HepG2 (cell line): ENCODE results near the gene GNL1. TPM values are rescaled to one million over a fixed set of nuclear protein-coding genes. Genes with fewer than 3 reads are reported as not detected.

Experiments
- ATAC-seq: fragments of 200-7000 bp; cut with Tn5 transposase; 3 replicates; pipeline ENCODE4 v1.9.1; 2020; ENCODE audit warnings: mild to moderate bottlenecking, moderate library complexity
- BruUV-seq: library from RNA; stranded (reverse); fragments of 400-500 nt; replicated peaks from 2 replicates; lab custom pipeline; 2021; lab: Mats Ljungman, UMichigan
- CTCF ChIA-PET: fragments of 300-600 bp; formaldehyde crosslinking; extraction: SDS; loops from one replicate; lab custom pipeline; 2021; ENCODE audit warnings: low total read pairs, inconsistent platforms, low intra/inter-chr PET ratio; lab: Yijun Ruan, JAX
- POLR2A ChIA-PET: fragments of 350-600 bp; sonication (Branson Sonifier 250); formaldehyde crosslinking; loops from one replicate; lab custom pipeline; 2020; ENCODE audit warnings: antibody characterized with exemption, inconsistent platforms; lab: Yijun Ruan, JAX
- DNase-seq: peaks from one replicate; pipeline ENCODE4 v3.0.0-alpha.2; 2015; ENCODE audit warnings: low spot score
- FAIRE-seq: peaks from 3 replicates; lab custom pipeline; 2011; peaks lifted over from hg19 to GRCh38; lab: Jason Lieb, UNC
- H2AFZ ChIP-seq: one replicate; pipeline ENCODE4 v1.6.1; 2011; ENCODE audit warnings: low read length, inconsistent platforms
- H3K27ac ChIP-seq: fragments of 300-600 bp; 3 replicates; pipeline ENCODE4 v1.8.0; 2011; ENCODE audit warnings: mixed run types, mild to moderate bottlenecking, mixed read lengths, low read length, inconsistent platforms; ENCODE audit not compliant: insufficient read depth; ENCODE audit errors: extremely low read length
- H3K27me3 ChIP-seq, 2 experiments: fragments of 200-600 bp in 1 of 2; 2 replicates in 1 of 2; 3 replicates in 1 of 2; pipeline versions ENCODE4 v1.6.0 to v1.8.0; 2011; ENCODE audit warnings: low read length in 2 of 2, mild to moderate bottlenecking in 2 of 2, moderate library complexity in 2 of 2, inconsistent platforms in 1 of 2; ENCODE audit not compliant: insufficient read depth in 2 of 2, control insufficient read depth in 1 of 2
- H3K36me3 ChIP-seq, 2 experiments: fragments of 200-600 bp in 1 of 2; replicated peaks in 1 of 2; 2 replicates in 1 of 2; 3 replicates in 1 of 2; pipeline versions ENCODE4 v1.5.1 to v1.8.0; 2011; ENCODE audit warnings: low read length in 2 of 2, inconsistent platforms in 1 of 2; ENCODE audit not compliant: insufficient read depth in 2 of 2, control insufficient read depth in 1 of 2
- H3K4me1 ChIP-seq: 2 replicates; pipeline ENCODE4 v1.5.1; 2012; ENCODE audit warnings: low read length, inconsistent platforms; ENCODE audit not compliant: insufficient read depth
- H3K4me2 ChIP-seq: 2 replicates; pipeline ENCODE4 v1.6.0; 2011; ENCODE audit warnings: low read depth, low read length, inconsistent platforms
- H3K4me3 ChIP-seq, 3 experiments: fragments of 200-600 bp in 1 of 3; sonication (generic), shearing (Covaris generic) in 1 of 3; replicated peaks in 1 of 3; 2 replicates each; pipeline ENCODE4 v1.5.1; 2011 to 2016; ENCODE audit warnings: low read length in 3 of 3, inconsistent platforms in 2 of 3, low read depth in 2 of 3, mild to moderate bottlenecking in 2 of 3, control low read depth in 1 of 3, mixed read lengths in 1 of 3; ENCODE audit not compliant: insufficient read depth in 1 of 3
- H3K79me2 ChIP-seq: one replicate; pipeline ENCODE4 v1.6.1; 2011; ENCODE audit warnings: low read length, inconsistent platforms; ENCODE audit not compliant: insufficient read depth
- H3K9ac ChIP-seq: 2 replicates; pipeline ENCODE4 v1.6.0; 2011; ENCODE audit warnings: mild to moderate bottlenecking, low read depth, low read length, inconsistent platforms; ENCODE audit not compliant: insufficient read depth
- H3K9me3 ChIP-seq: 2 replicates; pipeline ENCODE4 v1.5.1; 2012; ENCODE audit warnings: mild to moderate bottlenecking, low read length
- H4K20me1 ChIP-seq: 2 replicates; pipeline ENCODE4 v1.6.0; 2011; ENCODE audit warnings: inconsistent platforms, mild to moderate bottlenecking, low read length, moderate library complexity; ENCODE audit not compliant: insufficient read depth
- FOXO1 ChIP-seq: sonication (generic); formaldehyde crosslinking; IDR thresholded peaks from 2 replicates; pipeline ENCODE4 v1.4.0; 2020; ENCODE audit warnings: missing genetic modification reagents
- JUND ChIP-seq: sonication (generic); formaldehyde crosslinking; IDR thresholded peaks from 2 replicates; pipeline ENCODE4 v1.8.0; 2022; ENCODE audit warnings: mild to moderate bottlenecking, missing genetic modification reagents
- KLF12 ChIP-seq: sonication (generic); formaldehyde crosslinking; IDR thresholded peaks from 2 replicates; pipeline ENCODE4 v1.4.0; 2020; ENCODE audit warnings: missing genetic modification reagents, borderline replicate concordance
- NR2F1 ChIP-seq, 2 experiments: fragments of 450-650 bp in 1 of 2; formaldehyde crosslinking in 1 of 2; IDR thresholded peaks; 2 replicates each; pipeline versions ENCODE4 v1.5.0 to v1.6.1; 2016 to 2020; ENCODE audit warnings: mild to moderate bottlenecking in 1 of 2, missing compliant biosample characterization in 1 of 2, missing genetic modification reagents in 1 of 2, moderate library complexity in 1 of 2
- RORA ChIP-seq: sonication (generic); formaldehyde crosslinking; IDR thresholded peaks from 2 replicates; pipeline ENCODE4 v1.5.0; 2020; ENCODE audit warnings: mild to moderate bottlenecking, missing genetic modification reagents, moderate library complexity
- SATB2 ChIP-seq: sonication (generic); formaldehyde crosslinking; IDR thresholded peaks from 2 replicates; pipeline ENCODE4 v1.5.0; 2020; ENCODE audit warnings: missing genetic modification reagents
- SIN3A ChIP-seq: IDR thresholded peaks from 2 replicates; pipeline ENCODE4 v1.6.1; 2011; ENCODE audit warnings: low read depth, mild to moderate bottlenecking, control low read depth, low read length, borderline replicate concordance
- YEATS2 ChIP-seq: sonication (generic); formaldehyde crosslinking; IDR thresholded peaks from 2 replicates; pipeline ENCODE4 v1.4.0; 2020; ENCODE audit warnings: missing genetic modification reagents, borderline replicate concordance
- ZFX ChIP-seq: sonication (generic); formaldehyde crosslinking; IDR thresholded peaks from 2 replicates; pipeline ENCODE4 v1.4.0; 2020; ENCODE audit warnings: mild to moderate bottlenecking, low read depth, missing genetic modification reagents, moderate library complexity
- ZNF619 ChIP-seq: sonication (generic); formaldehyde crosslinking; IDR thresholded peaks from 2 replicates; pipeline ENCODE4 v1.4.0; 2020; ENCODE audit warnings: mild to moderate bottlenecking, missing genetic modification reagents
- ZNF766 ChIP-seq: sonication (generic); formaldehyde crosslinking; IDR thresholded peaks from 2 replicates; pipeline ENCODE4 v1.5.0; 2020; ENCODE audit warnings: missing genetic modification reagents, borderline replicate concordance
- ZNF841 ChIP-seq: sonication (generic); formaldehyde crosslinking; IDR thresholded peaks from 2 replicates; pipeline ENCODE4 v1.8.1; 2023; ENCODE audit warnings: missing genetic modification reagents, borderline replicate concordance
- WGBS: methylation state at CpG from one replicate; pipeline ENCODE4 v1.1.6; 2017; ENCODE audit warnings: low lambda C conversion rate; 5-methylcytosine and 5-hydroxymethylcytosine counted together
- in situ Hi-C: cut with HindIII; loops from 2 replicates; pipeline ENCODE4 v1.10.0; 2017; ENCODE audit warnings: low pct_unique_long_range_greater_than_20kb; ENCODE audit not compliant: extremely low pct_ligation_motif_present
- intact Hi-C: fragments of 100-400 bp; cut with micrococcal nuclease; formaldehyde crosslinking; loops from one replicate; pipeline ENCODE4 v1.10.0; 2022; ENCODE audit not compliant: unreplicated experiment
- polyA plus RNA-seq, 8 experiments: library from polyadenylated mRNA; depleted of rRNA in 3 of 8; stranded (reverse) in 7 of 8; unstranded in 1 of 8; fragments of >200 nt; fragmentation: Illumina TruSeq in 4 of 8; extraction: Trizol in 4 of 8; gene quantifications; 2 replicates each; pipeline versions ENCODE4 v1.2.1 to v1.2.3, GENCODE V29; 2011 to 2016; ENCODE audit warnings: low read depth in 4 of 8, missing spikeins in 1 of 8, mixed read lengths in 1 of 8; ENCODE audit not compliant: insufficient read depth in 1 of 8
- total RNA-seq, 5 experiments: library from RNA; depleted of rRNA; stranded (reverse); fragments of >200 nt; fragmentation: Illumina TruSeq; extraction: Trizol; gene quantifications; 2 replicates each; pipeline ENCODE4 v1.2.3, GENCODE V29; 2016; ENCODE audit warnings: low read depth in 1 of 5
- TF ChIP-seq, protein P1 (sequence below): IDR thresholded peaks from 2 replicates; pipeline ENCODE4 v1.6.1; 2016; ENCODE audit warnings: control low read depth
- TF ChIP-seq, protein P2 (sequence below): sonication (generic); formaldehyde crosslinking; IDR thresholded peaks from 2 replicates; pipeline ENCODE4 v1.4.0; 2020; ENCODE audit warnings: low read depth, mild to moderate bottlenecking, missing genetic modification reagents
- TF ChIP-seq, protein P3 (sequence below): sonication (generic); formaldehyde crosslinking; conservative IDR thresholded peaks from 2 replicates; pipeline ENCODE4 v1.8.0; 2022; ENCODE audit warnings: low read depth, missing genetic modification reagents
- TF ChIP-seq, protein P4 (sequence below): sonication (generic); formaldehyde crosslinking; IDR thresholded peaks from 2 replicates; pipeline ENCODE4 v1.8.1; 2022; ENCODE audit warnings: mild to moderate bottlenecking, missing genetic modification reagents
- TF ChIP-seq, protein P5 (sequence below): sonication (generic); formaldehyde crosslinking; IDR thresholded peaks from 2 replicates; pipeline ENCODE4 v1.4.0; 2020; ENCODE audit warnings: missing genetic modification reagents, borderline replicate concordance

Gene GNL1
- total and polyA plus RNA-seq, 2 of the 13 experiments (the other 11 are each of a cell fraction or from before 2014, with no cell fraction given) = 35.0 to 55.6 TPM

DNA sequence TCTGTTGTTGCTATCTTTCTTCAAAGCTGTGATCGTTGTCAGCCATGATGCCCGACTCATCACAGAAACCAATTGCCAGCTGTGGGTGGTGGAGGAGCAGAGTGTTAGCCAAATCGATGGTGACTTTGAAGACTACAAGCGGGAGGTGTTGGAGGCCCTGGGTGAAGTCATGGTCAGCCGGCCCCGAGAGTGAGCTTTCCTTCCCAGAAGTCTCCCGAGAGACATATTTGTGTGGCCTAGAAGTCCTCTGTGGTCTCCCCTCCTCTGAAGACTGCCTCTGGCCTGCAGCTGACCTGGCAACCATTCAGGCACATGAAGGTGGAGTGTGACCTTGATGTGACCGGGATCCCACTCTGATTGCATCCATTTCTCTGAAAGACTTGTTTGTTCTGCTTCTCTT, 34.2 kb upstream of the GNL1 start:
- Histone ChIP-seq H3K27me3 (no peaks in the 10 kb centered on the region), H3K9ac (no peak overlapping the region), H4K20me1 (no peaks in the 10 kb centered on the region), H3K4me1 (no peaks in the 10 kb centered on the region), H2AFZ (no peak overlapping the region), H3K4me2 (no peak overlapping the region), H3K79me2 (no peaks in the 10 kb centered on the region), H3K9me3 (no peaks in the 10 kb centered on the region), H3K27ac (no peak overlapping the region), H3K4me3 (no peak overlapping the region), H3K36me3 (peaks cover 27 to 73% of the 10 kb centered on the region in 2 experiments)
- BruUV-seq = no TSS peak
- no peak for DNase-seq
- intact Hi-C loops = no loop called here
- no peak for FAIRE-seq
- 96% methylated on average over 7 of the region's 8 CpGs for WGBS
- POLR2A ChIA-PET = interaction anchor here (1.6 to 2.0 kb wide), 3 partner anchors 10 to 23 kb away, joined by 7 to 16 read pairs (median 7); partner anchors contain the start of gene ABCF1
- in situ Hi-C loops = no loop called here
- no peak for ATAC-seq
- CTCF ChIA-PET = no interaction called here
- TF ChIP-seq SIN3A (no peak), YEATS2 (CRISPR knock-in tag) (no peak), SATB2 (no peak), FOXO1 (no peak), ZNF766 (CRISPR knock-in tag) (no peak), NR2F1 (CRISPR knock-in tag; IDR thresholded peaks at IDR 0.05) (no peak), RORA (CRISPR knock-in tag) (no peak), ZFX (CRISPR knock-in tag) (no peak), JUND (no peak), KLF12 (CRISPR knock-in tag) (no peak), ZNF841 (no peak), ZNF619 (CRISPR knock-in tag) (no peak)
- TF ChIP-seq, protein P1, sequence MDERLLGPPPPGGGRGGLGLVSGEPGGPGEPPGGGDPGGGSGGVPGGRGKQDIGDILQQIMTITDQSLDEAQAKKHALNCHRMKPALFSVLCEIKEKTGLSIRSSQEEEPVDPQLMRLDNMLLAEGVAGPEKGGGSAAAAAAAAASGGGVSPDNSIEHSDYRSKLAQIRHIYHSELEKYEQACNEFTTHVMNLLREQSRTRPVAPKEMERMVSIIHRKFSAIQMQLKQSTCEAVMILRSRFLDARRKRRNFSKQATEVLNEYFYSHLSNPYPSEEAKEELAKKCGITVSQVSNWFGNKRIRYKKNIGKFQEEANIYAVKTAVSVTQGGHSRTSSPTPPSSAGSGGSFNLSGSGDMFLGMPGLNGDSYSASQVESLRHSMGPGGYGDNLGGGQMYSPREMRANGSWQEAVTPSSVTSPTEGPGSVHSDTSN (CRISPR knock-in tag) = no peak
- TF ChIP-seq, protein P2, sequence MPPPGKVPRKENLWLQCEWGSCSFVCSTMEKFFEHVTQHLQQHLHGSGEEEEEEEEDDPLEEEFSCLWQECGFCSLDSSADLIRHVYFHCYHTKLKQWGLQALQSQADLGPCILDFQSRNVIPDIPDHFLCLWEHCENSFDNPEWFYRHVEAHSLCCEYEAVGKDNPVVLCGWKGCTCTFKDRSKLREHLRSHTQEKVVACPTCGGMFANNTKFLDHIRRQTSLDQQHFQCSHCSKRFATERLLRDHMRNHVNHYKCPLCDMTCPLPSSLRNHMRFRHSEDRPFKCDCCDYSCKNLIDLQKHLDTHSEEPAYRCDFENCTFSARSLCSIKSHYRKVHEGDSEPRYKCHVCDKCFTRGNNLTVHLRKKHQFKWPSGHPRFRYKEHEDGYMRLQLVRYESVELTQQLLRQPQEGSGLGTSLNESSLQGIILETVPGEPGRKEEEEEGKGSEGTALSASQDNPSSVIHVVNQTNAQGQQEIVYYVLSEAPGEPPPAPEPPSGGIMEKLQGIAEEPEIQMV = no peak
- TF ChIP-seq, protein P3, sequence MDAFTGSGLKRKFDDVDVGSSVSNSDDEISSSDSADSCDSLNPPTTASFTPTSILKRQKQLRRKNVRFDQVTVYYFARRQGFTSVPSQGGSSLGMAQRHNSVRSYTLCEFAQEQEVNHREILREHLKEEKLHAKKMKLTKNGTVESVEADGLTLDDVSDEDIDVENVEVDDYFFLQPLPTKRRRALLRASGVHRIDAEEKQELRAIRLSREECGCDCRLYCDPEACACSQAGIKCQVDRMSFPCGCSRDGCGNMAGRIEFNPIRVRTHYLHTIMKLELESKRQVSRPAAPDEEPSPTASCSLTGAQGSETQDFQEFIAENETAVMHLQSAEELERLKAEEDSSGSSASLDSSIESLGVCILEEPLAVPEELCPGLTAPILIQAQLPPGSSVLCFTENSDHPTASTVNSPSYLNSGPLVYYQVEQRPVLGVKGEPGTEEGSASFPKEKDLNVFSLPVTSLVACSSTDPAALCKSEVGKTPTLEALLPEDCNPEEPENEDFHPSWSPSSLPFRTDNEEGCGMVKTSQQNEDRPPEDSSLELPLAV (CRISPR knock-in tag) = no peak
- TF ChIP-seq, protein P4, sequence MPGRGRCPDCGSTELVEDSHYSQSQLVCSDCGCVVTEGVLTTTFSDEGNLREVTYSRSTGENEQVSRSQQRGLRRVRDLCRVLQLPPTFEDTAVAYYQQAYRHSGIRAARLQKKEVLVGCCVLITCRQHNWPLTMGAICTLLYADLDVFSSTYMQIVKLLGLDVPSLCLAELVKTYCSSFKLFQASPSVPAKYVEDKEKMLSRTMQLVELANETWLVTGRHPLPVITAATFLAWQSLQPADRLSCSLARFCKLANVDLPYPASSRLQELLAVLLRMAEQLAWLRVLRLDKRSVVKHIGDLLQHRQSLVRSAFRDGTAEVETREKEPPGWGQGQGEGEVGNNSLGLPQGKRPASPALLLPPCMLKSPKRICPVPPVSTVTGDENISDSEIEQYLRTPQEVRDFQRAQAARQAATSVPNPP (CRISPR knock-in tag) = no peak
- TF ChIP-seq, protein P5, sequence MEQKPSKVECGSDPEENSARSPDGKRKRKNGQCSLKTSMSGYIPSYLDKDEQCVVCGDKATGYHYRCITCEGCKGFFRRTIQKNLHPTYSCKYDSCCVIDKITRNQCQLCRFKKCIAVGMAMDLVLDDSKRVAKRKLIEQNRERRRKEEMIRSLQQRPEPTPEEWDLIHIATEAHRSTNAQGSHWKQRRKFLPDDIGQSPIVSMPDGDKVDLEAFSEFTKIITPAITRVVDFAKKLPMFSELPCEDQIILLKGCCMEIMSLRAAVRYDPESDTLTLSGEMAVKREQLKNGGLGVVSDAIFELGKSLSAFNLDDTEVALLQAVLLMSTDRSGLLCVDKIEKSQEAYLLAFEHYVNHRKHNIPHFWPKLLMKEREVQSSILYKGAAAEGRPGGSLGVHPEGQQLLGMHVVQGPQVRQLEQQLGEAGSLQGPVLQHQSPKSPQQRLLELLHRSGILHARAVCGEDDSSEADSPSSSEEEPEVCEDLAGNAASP (CRISPR knock-in tag) = no peak
